ENCODE data around the gene MAGI2. TPM values are rescaled to one million over a fixed set of nuclear protein-coding genes. Genes with fewer than 3 reads are reported as not detected.

MAGI2 gene
- total and polyA plus RNA-seq, 2 experiments from 2014 or later: 10.4 to 26.4 TPM

- TF ChIP-seq ZNF462 (CRISPR knock-in tag; IDR thresholded peaks at IDR 0.05) (no peak), EZH2phosphoT487 (IDR thresholded peaks at IDR 0.05; ENCODE audit: unreplicated experiment) (no peak), STAT1 (IDR thresholded peaks at IDR 0.05; ENCODE audit: unreplicated experiment) (no peak), JUNB (IDR thresholded peaks at IDR 0.05; ENCODE audit: unreplicated experiment) (no peak), ZNF114 (CRISPR knock-in tag; IDR thresholded peaks at IDR 0.05) (no peak), EZH2 (IDR thresholded peaks at IDR 0.05; ENCODE audit: low read depth, unreplicated experiment) (no peak), CTCF (conservative IDR thresholded peaks at IDR 0.05; ENCODE audit: low read depth in 2 of 2) (no peak)
Observed at GRCh38 chr7:78873117-78873516, 580.4 kb downstream of the MAGI2 start (continued).

GRCh38 chr7:78864339-78864738 lies 589.1 kb downstream of the MAGI2 start:
- H3F3A ChIP-seq (replicated peaks; ENCODE audit: low read depth): no peaks in the 10 kb centered on the region
- Mint-ChIP-seq H3K4me3 (no peak overlapping the region), H3K36me3 (ENCODE audit: low read depth) (peaks cover 5% of the 10 kb centered on the region), H3K9me3 (peaks cover 9% of the 10 kb centered on the region), H3K27me3 (ENCODE audit: insufficient read depth, low read depth, poor library complexity) (peaks cover 1% of the 10 kb centered on the region), H3K4me1 (peaks cover 13% of the 10 kb centered on the region; the same call in 2 of the 3 replicates), H3K27ac (no peak overlapping the region)
- no peak overlapping the region for H3K27ac ChIP-seq (ENCODE audit: low read depth)
- ATAC-seq (no peak), DNase-seq (ENCODE audit: low spot score) (no peak)
- no peak overlapping the region for H3K4me2 ChIP-seq
- peaks cover 3% of the 10 kb centered on the region; the same call in 1 of the 2 replicates for H3K9me2 ChIP-seq (ENCODE audit: insufficient read depth)
- no peak overlapping the region for H2AFZ ChIP-seq
- no peaks in the 10 kb centered on the region for H4K20me1 ChIP-seq (replicated peaks; ENCODE audit: insufficient read depth)
- H3K4me1 ChIP-seq (ENCODE audit: insufficient read depth): no peaks in the 10 kb centered on the region
- no peak overlapping the region for H3K4me3 ChIP-seq
- no peaks in the 10 kb centered on the region for H3K27me3 ChIP-seq (ENCODE audit: insufficient read depth)
- no peaks in the 10 kb centered on the region for H3K36me3 ChIP-seq (ENCODE audit: insufficient read depth)
- no peaks in the 10 kb centered on the region for H3K79me2 ChIP-seq (replicated peaks; ENCODE audit: insufficient read depth)
- TF ChIP-seq ETS1 (IDR thresholded peaks at IDR 0.05) (no peak), NANOG (IDR thresholded peaks at IDR 0.05; ENCODE audit: borderline replicate concordance) (no peak), JUNB (IDR thresholded peaks at IDR 0.05; ENCODE audit: unreplicated experiment) (no peak), CTCF (conservative IDR thresholded peaks at IDR 0.05; ENCODE audit: low read depth in 2 of 2) (no peak), CREB1 (CRISPR knock-in tag; IDR thresholded peaks at IDR 0.05; ENCODE audit: low read depth) (no peak)
